Activated T-helper 2 cell treated with anti-CD3 and anti-CD28 coated beads, Interferon-gamma antibody, Interleukin-2, Interleukin-4, amounts not matched to agents 10 μg/mL and 5 μg/mL and 100 μg/mL, durations not matched to agents 14 hours and 24 hours and 36 hours (primary cell): ENCODE data around the gene PRKCE. TPM values are rescaled to one million over a fixed set of nuclear protein-coding genes. Genes with fewer than 3 reads are reported as not detected.

Source experiments
- DNase-seq: peaks from one replicate; pipeline ENCODE4 v3.0.0; 2021; ENCODE audit warnings: low spot score
- H3K27ac Mint-ChIP-seq: one replicate; pipeline ENCODE4 v1.8.0; 2021; ENCODE audit warnings: mixed read lengths
- H3K27me3 Mint-ChIP-seq: one replicate; pipeline ENCODE4 v1.8.0; 2021; ENCODE audit warnings: low read depth, mixed read lengths
- H3K36me3 Mint-ChIP-seq: one replicate; pipeline ENCODE4 v1.8.0; 2021; ENCODE audit warnings: low read depth, mixed read lengths
- H3K4me1 Mint-ChIP-seq: one replicate; pipeline ENCODE4 v1.8.0; 2021; ENCODE audit warnings: low read depth, mixed read lengths
- H3K4me3 Mint-ChIP-seq: one replicate; pipeline ENCODE4 v1.8.0; 2021; ENCODE audit warnings: low read depth, mild to moderate bottlenecking, moderate library complexity, mixed read lengths
- H3K9me3 Mint-ChIP-seq: one replicate; pipeline ENCODE4 v1.8.0; 2021; ENCODE audit warnings: mixed read lengths
- intact Hi-C: fragments of 100-400 bp; cut with micrococcal nuclease; formaldehyde crosslinking; loops from one replicate; pipeline ENCODE4 v1.15.1; 2023
- total RNA-seq: library from RNA; stranded (reverse); gene quantifications from 2 replicates; pipeline ENCODE4 v1.2.3, GENCODE V29; 2022

PRKCE gene
- total RNA-seq, 1 donor from 2014 or later: 21.5 TPM

GRCh38 chr2:46050027-46050426, 398.6 kb downstream of the PRKCE start:
- Mint-ChIP-seq H3K27me3 (no peaks in the 10 kb centered on the region), H3K36me3 (peaks cover 7% of the 10 kb centered on the region), H3K4me3 (no peak overlapping the region), H3K4me1 (peaks cover 37% of the 10 kb centered on the region), H3K27ac (no peak overlapping the region), H3K9me3 (peaks cover 4% of the 10 kb centered on the region)
- intact Hi-C loops: no loop called here
- no peak for DNase-seq

- no peak overlapping the region for H3K27ac Mint-ChIP-seq
- no peak overlapping the region for H3K4me3 Mint-ChIP-seq
- peaks cover 34% of the 10 kb centered on the region for H3K4me1 Mint-ChIP-seq
- peaks cover 4% of the 10 kb centered on the region for H3K9me3 Mint-ChIP-seq
- peaks cover 7% of the 10 kb centered on the region for H3K36me3 Mint-ChIP-seq
- no peak for DNase-seq
- no peaks in the 10 kb centered on the region for H3K27me3 Mint-ChIP-seq
- intact Hi-C loops: no loop called here
Measured at GRCh38 chr2:46050489-46050888, 399.0 kb downstream of the PRKCE start.

DNA sequence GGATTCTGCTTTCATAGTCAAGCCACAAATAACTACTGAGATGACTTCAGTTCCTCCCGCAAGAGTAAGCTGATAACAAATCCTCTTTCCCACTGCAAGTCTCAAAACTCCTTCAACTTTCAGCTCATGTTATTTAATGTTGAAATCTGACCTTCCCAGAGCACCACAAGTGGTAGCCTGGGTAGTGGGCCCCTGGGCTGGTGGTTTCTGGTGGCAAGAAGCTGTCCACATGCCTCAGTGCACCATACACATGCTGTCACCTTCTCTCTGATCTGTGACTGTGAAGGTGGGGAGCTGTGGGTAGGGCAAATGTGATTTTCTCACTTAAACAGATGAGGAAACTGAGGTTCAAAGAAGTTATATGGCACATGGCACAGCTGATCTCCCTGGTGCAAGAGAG, 399.6 kb downstream of the PRKCE start:
- Mint-ChIP-seq H3K4me1 (peaks cover 30% of the 10 kb centered on the region), H3K36me3 (peaks cover 7% of the 10 kb centered on the region), H3K27ac (no peak overlapping the region), H3K4me3 (no peak overlapping the region), H3K27me3 (no peaks in the 10 kb centered on the region), H3K9me3 (peaks cover 4% of the 10 kb centered on the region)
- no peak for DNase-seq
- intact Hi-C loops: no loop called here

- no peak overlapping the region for H3K27ac Mint-ChIP-seq
Measured at GRCh38 chr2:46053564-46053963, 402.1 kb downstream of the PRKCE start.

DNA sequence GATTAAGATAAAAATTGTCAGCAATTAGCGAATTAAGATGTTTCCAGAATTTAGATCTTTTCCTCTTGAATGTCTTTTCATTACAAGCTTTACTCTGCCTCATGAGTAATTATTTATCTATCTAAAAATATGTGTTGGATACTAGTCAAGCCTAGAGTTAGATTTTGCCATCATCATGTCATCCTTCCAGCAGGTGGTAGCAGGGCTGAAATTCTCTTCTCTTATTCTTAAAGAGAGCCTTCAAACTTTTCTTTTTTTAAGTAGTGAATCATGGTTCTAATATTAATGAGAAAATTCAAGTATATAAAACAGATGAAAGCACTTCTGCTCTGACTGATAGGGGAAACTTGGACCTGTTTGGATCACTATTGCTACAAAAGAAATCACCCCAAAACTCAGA, 405.1 kb downstream of the PRKCE start:
- Mint-ChIP-seq H3K9me3 (peaks cover 4% of the 10 kb centered on the region), H3K36me3 (peaks cover 7% of the 10 kb centered on the region), H3K4me1 (peaks cover 17% of the 10 kb centered on the region), H3K27me3 (peaks cover 2% of the 10 kb centered on the region), H3K27ac (no peak overlapping the region), H3K4me3 (no peak overlapping the region)
- DNase-seq: no peak
- intact Hi-C loops: no loop called here

More at GRCh38 chr2:46053564-46053963, 402.1 kb downstream of the PRKCE start:
- peaks cover 7% of the 10 kb centered on the region for H3K36me3 Mint-ChIP-seq
- H3K9me3 Mint-ChIP-seq: peaks cover 4% of the 10 kb centered on the region
- H3K4me3 Mint-ChIP-seq: no peak overlapping the region
- DNase-seq: no peak
- intact Hi-C loops: loop anchor here (2.0 kb wide), 1 partner anchor 21 kb away; no protein-coding TSS in a partner anchor
- H3K4me1 Mint-ChIP-seq: peaks cover 30% of the 10 kb centered on the region
- no peaks in the 10 kb centered on the region for H3K27me3 Mint-ChIP-seq

DNA sequence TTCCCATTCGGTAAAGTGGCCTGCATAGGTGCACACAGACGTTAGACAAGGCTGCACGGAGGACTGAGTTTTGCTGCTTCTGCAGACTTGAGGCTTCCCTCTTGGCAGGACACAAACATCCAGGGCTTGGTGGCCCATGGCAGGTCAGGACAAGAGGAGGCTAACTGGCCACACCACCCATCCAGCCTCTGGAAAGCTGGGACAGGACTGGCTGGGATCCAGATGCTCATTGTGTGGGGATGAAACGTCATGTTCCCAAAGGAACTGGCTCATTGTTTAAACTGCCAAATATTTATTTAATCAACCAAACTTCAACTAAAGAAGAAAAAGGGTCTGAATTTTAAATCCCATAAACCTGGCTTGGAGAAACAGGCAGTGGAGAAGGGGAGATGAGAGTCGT, 406.7 kb downstream of the PRKCE start:
- H3K4me3 Mint-ChIP-seq: no peak overlapping the region
- H3K27me3 Mint-ChIP-seq: peaks cover 2% of the 10 kb centered on the region
- peaks cover 10% of the 10 kb centered on the region for H3K4me1 Mint-ChIP-seq
- no peak for DNase-seq
- H3K9me3 Mint-ChIP-seq: peaks cover 4% of the 10 kb centered on the region
- intact Hi-C loops: no loop called here
- H3K27ac Mint-ChIP-seq: no peak overlapping the region
- H3K36me3 Mint-ChIP-seq: peaks cover 4% of the 10 kb centered on the region

DNA sequence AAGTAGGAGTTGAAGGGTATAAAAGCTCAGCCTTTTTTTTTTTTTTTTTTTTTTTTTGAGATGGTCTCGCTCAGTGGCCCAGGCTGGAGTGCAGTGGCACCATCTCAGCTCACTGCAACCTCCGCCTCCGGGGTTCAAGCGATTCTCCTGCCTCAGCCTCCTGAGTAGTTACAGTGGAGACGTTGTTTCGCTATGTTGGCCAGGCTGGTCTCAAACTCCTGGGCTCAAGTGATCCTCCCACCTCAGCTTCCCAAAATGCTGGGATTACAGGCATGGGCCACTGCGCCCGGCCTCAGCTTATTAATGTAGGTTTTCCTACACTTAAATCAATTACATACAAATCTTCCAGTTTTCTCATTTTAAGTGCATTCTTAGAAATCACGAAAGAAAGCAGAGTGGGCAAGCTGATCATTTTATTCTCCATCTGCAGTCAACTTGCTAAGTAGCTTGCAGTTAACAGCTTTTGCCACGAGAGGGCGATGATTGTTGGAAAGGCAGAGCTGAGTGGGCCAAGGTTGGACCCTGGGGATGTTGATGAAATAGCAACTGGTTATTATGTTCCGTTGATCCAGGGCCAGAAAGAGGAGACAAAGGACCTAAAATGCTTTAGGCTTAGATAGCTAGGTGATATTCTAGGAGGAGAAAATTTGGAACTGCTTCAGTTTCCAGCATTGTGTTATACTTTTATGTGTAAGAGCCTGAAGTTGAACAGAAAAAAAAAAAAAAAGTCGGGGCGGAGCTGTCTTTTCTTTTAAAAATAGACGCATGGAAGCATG, 411.4 kb downstream of the PRKCE start:
- no peaks in the 10 kb centered on the region for H3K36me3 Mint-ChIP-seq
- peaks cover 2% of the 10 kb centered on the region for H3K27me3 Mint-ChIP-seq
- peak; percentile 55 for DNase-seq
- H3K4me3 Mint-ChIP-seq: no peak overlapping the region
- H3K4me1 Mint-ChIP-seq: peaks cover 28% of the 10 kb centered on the region
- H3K27ac Mint-ChIP-seq: no peak overlapping the region
- intact Hi-C loops: loop anchor here (1.0 kb wide), 2 partner anchors 231 to 302 kb away; no protein-coding TSS in a partner anchor
- no peaks in the 10 kb centered on the region for H3K9me3 Mint-ChIP-seq

DNA sequence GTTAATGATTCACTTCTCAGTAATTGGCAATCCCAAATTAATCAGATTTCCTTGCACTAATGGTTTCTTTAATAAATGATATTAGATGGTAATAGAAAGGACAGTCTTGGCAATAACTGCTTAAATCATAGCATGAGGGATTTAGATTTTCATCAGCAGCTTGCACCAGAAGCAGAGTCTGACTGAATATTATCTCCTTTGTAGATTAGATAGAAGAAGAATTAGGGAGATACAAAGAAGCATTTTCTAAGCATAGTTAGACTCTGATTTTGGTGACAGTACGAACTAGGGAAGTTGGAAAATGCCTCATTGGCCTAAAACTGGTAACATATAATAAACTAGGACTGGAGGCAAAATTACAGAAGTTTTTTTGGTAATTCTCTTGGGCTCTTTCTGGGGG, 412.9 kb downstream of the PRKCE start:
- Mint-ChIP-seq H3K27ac (no peak overlapping the region), H3K27me3 (peaks cover 2% of the 10 kb centered on the region), H3K4me3 (no peak overlapping the region), H3K9me3 (no peaks in the 10 kb centered on the region), H3K36me3 (no peaks in the 10 kb centered on the region), H3K4me1 (peaks cover 42% of the 10 kb centered on the region)
- no peak for DNase-seq
- intact Hi-C loops: no loop called here

DNA sequence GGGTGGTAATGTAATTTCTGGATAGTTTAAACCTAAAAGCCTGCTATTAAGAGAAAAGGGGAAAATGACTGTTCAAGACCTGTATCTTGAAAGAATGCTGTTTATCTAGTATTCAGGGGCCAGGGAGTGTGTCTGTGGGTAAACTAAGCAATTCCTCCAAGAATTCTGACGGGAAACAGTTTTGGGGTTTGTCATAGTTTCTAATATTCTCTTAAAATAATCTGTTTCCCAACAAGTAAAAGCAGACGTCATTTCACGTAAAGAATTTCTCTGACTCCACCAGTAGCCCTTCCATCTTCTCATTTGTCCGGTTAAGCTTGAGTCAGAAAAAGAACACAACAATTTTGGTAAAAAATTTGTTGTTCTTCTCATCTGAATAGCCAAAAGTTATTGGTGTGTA, 413.7 kb downstream of the PRKCE start:
- H3K4me1 Mint-ChIP-seq: peaks cover 42% of the 10 kb centered on the region
- H3K27me3 Mint-ChIP-seq: peaks cover under 1% of the 10 kb centered on the region
- no peaks in the 10 kb centered on the region for H3K36me3 Mint-ChIP-seq
- no peaks in the 10 kb centered on the region for H3K9me3 Mint-ChIP-seq
- no peak for DNase-seq
- H3K4me3 Mint-ChIP-seq: no peak overlapping the region
- intact Hi-C loops: loop anchor here (5.0 kb wide), 1 partner anchor 372 kb away; no protein-coding TSS in a partner anchor
- H3K27ac Mint-ChIP-seq: no peak overlapping the region

- no peak for DNase-seq
- Mint-ChIP-seq H3K9me3 (no peaks in the 10 kb centered on the region), H3K4me1 (peaks cover 42% of the 10 kb centered on the region), H3K4me3 (no peak overlapping the region), H3K36me3 (no peaks in the 10 kb centered on the region), H3K27me3 (no peaks in the 10 kb centered on the region), H3K27ac (peak overlapping the region; percentile 68)
- intact Hi-C loops: loop anchor here (1.0 to 5.0 kb wide), 4 partner anchors 33 to 371 kb away; no protein-coding TSS in a partner anchor
Measured at GRCh38 chr2:46066116-46066515, 414.6 kb downstream of the PRKCE start.

DNA sequence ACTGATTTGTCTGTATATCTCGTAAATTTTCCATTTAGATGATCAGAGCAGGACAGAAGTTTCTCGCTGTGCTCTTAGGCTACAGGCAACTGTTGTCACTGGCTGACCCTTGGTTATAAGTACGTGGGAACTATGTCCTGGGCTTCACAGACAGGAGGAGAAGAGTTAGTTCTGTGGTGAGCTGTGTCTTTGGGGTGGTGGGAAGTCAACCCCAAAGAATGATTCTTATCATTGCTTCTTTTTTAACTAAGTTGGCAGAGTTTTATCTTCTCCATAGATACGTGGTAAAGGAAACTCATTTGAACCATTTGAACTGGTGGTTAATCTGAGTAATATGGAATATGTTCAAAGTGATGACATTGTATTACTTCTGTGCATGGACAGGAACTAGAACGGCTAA, 415.1 kb downstream of the PRKCE start:
- intact Hi-C loops: loop anchor here (1.0 to 5.0 kb wide), 4 partner anchors 33 to 371 kb away; no protein-coding TSS in a partner anchor
- H3K4me3 Mint-ChIP-seq: no peak overlapping the region
- H3K27ac Mint-ChIP-seq: peak overlapping the region; percentile 68
- no peaks in the 10 kb centered on the region for H3K9me3 Mint-ChIP-seq
- no peaks in the 10 kb centered on the region for H3K36me3 Mint-ChIP-seq
- H3K4me1 Mint-ChIP-seq: peaks cover 42% of the 10 kb centered on the region
- H3K27me3 Mint-ChIP-seq: no peaks in the 10 kb centered on the region
- no peak for DNase-seq

DNA sequence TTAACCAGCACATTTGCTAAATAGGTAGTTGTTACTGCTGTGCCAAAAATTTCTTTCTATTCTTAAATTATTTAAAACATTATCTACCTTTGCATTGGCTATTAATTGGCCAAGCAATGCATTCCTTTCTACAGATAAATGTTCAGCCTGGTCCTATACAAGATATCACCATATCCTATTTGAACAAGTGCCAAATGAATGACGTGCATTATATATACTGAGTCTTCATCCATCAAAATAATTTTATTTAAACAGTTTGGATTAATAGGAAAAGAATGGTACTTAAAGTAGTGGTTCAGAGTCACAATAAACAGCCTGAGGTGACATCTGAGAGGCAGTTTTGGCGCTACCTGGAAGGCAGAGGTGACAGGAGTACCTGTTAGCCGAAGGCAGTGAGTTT, 415.6 kb downstream of the PRKCE start:
- no peak overlapping the region for H3K4me3 Mint-ChIP-seq
- no peak overlapping the region for H3K27ac Mint-ChIP-seq
- intact Hi-C loops: loop anchor here (2.0 to 5.0 kb wide), 2 partner anchors 48 to 370 kb away; no protein-coding TSS in a partner anchor

More for the DNA sequence above, 415.6 kb downstream of the PRKCE start:
- Mint-ChIP-seq H3K9me3 (no peaks in the 10 kb centered on the region), H3K36me3 (no peaks in the 10 kb centered on the region), H3K27me3 (no peaks in the 10 kb centered on the region), H3K4me1 (peaks cover 42% of the 10 kb centered on the region)
- DNase-seq: no peak
